GM18867 (cell line): ENCODE data around the gene MDH2.
"Not testable (repeated sequence)": the region's sequence is repeated elsewhere in the genome, so short reads cannot be mapped to it uniquely, and the experiment has no call there.

Source experiments
- ATAC-seq: cut with Tn5 transposase; IDR thresholded peaks from one replicate; pipeline ENCODE4 v1.9.1; 2021; ENCODE audit warnings: mild to moderate bottlenecking, moderate library complexity; ENCODE audit not compliant: unreplicated experiment

The MDH2 gene

DNA sequence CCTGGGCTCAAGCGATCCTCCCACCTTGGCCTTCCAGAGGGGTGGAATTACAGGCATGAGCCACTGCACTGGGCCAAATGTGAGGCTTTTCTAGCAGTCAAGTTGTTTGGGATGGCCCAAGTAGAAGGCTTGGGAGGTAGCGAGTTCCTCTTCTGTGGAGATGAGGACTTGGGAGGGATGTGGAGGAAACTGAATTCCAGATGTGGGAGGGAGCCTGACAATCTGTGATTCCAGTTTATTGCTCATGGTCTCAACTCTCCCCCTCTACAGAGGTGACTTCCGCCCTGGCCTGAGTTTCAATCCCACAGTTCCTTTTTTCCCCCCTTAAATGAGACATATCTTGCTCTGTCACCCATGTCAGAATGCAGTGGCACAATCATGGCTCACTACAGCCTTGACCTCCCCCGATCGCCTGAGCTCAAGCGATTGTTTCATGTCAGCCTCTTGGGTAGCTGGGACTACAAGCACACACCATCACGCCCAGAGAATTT, 3.5 kb upstream of the MDH2 start:
- ATAC-seq = no peak

DNA sequence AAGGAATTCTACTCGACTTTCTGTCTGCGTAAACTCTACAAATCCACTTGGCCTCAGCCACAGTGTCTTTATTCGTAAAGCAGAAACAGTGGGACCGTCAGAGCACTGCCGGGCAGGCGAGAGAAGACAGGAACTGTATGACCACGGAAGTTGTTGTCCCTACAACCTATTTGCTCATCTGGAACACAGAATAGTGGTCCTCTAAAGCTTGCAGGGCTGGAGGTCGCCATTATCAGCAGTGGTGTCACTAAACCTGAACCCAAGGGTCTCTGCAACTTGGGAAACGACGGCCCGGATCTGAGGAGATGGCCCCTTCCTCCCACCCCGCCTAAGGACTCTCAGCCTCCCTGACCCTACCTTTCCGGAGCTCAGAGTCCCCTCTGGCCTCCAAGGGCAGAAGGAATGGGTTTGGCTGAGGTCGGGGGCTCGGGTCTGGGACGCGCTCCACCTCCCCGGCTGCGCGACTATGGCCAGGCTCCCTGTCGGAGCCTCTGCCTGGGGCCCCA, 548 bp upstream of the MDH2 start:
- peak; percentile 8 for ATAC-seq

DNA sequence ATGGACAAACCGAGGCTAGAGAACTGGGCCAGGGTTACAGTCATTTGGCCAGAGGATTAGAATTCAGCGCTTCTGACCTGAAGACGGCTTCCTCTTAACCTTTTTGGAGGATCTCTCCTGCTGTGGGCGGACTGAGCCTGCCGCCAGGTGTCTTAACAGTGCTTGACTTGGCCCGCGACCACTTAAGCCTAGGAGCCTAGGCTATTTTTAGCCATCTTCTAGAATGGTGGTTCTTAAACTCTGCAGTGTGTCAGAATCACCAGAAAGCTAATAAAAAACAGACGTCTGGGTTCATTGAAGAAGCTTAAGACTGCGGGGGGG, 722 bp downstream of the MDH2 start:
- ATAC-seq = no peak

DNA sequence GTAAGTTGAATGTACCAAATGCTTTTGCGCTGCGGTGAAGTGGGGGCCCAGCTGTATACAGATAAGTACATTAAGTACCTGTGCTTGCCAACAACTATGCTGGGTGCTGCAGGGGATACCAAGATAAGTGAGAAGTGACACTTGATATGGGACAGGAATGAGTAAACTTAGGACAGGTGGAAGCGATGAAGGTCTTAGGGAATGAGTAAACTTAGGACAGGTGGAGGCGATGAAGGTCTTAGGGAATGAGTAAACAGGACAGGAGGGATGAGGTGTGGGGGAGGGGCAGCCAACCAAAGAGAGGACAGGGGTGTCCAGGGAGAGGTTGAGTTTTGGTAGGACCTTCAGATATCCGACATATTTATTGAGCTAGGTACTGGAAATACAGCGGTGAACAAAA, 1.4 kb downstream of the MDH2 start:
- ATAC-seq = no peak

GRCh38 chr7:76050545-76050944, 2.6 kb downstream of the MDH2 start:
- ATAC-seq = no peak

- ATAC-seq = no peak
Measured at GRCh38 chr7:76051840-76052239, 3.9 kb downstream of the MDH2 start.

DNA sequence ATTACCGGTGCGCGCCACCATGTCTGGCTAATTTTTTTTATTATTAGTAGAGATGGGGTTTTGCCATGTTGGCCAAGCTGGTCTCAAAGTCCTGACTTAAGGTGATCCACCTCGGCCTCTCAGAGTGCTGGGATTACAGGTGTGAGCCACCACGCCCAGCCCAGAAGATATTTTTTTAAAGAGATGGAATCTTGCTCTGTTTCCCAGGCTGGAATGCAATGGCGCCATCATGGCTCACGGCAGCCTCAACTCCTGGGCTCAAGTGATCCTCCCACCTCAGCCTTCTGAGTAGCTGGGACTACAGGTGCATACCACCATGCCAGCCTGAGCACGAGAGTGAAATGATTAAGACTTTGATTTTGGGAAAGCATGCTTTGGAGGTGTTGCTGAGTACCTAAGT, 4.8 kb downstream of the MDH2 start:
- ATAC-seq = not testable (repeated sequence)

DNA sequence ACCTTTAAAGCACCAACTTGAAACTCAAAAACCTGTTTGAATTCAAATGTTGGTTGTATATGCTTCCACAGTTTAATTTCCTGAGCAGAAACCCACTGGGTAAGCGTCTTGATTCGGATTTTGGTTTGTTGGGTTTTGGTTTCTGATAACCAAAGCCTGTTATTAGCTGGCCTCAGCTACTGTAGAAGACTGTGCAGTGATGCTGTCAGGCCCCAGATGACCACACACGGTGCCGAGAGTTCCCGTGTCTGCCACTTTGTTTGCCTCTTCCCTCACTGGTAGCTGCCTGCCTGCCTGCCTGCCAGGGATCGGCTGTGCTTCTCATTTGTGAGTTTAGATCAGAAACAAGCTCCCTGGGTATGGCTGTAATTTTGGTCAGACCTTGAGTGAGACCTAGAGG, 5.6 kb downstream of the MDH2 start:
- peak; percentile 65 for ATAC-seq

DNA sequence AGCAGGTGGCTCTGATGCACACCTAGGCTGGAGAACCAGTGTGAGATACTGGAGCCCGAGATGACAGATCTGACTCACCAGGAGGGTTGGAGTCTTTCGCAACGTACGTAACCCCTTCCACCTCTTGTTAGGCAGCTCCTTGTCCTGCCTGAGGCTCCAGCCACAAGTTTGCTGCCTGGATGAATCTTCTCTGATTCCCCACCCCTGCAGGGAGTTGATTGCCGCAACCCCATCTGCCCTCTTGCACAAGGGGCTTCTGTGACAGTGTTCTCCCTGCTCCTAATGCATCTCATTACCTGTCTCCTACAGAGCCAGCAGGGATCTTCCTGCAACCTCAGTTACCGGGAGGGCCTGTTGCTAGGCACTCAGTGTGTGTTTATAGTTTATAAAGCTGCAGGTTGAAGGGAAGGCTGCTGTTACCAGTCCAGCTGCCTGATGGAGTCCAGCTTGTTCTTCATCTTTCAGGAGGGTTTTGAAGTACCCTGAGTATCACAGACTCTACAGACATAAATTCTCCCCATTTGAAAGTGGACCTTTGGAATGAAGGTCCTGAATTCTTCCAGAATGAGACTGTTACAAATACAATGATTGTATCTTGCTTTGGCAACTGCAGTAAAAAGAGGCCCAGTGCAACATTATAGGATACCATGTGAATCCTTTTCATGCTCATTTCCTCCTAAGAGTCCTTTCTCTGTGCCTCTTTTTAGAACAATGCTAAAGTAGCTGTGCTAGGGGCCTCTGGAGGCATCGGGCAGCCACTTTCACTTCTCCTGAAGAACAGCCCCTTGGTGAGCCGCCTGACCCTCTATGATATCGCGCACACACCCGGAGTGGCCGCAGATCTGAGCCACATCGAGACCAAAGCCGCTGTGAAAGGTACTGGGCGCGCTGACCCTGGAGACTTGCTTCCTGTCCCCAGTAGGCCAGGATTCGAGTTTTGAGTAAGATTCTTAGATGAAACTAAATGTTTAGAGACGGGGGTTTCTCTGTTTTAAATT, 6.5 kb downstream of the MDH2 start:
- no peak for ATAC-seq

DNA sequence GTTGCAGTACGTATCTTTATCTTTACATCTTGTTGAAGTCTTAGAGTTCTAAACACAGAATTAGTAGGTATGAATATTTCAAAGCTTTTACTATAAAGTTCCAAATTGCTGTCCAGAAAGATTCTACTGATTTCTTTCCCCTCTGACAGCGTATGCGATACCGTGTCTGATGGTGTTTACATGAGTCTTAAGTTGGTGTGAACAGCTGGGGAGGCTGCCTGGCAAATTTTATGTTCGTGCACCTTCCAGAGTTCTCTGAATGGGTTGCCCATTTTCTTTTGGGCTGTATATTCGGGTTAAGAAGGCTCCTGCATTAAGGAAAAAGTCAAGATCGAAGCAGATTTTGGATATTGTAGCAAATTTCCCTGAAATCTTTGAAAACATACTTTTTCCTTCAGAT, 8.3 kb downstream of the MDH2 start:
- ATAC-seq = no peak

- ATAC-seq = no peak
Measured at GRCh38 chr7:76057103-76057812, 9.4 kb downstream of the MDH2 start.

DNA sequence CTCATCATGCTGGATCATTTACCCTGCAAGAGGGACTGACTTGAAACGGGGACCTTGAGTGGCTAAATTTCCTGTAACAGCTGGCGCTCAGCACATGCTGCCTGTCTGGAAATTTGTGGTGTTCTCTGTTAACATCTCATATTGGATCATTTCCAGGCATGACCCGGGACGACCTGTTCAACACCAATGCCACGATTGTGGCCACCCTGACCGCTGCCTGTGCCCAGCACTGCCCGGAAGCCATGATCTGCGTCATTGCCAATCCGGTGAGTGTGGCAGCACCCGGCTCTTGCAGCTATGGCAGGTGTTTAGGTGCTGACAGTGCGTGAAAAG, 9.9 kb downstream of the MDH2 start:
- no peak for ATAC-seq

DNA sequence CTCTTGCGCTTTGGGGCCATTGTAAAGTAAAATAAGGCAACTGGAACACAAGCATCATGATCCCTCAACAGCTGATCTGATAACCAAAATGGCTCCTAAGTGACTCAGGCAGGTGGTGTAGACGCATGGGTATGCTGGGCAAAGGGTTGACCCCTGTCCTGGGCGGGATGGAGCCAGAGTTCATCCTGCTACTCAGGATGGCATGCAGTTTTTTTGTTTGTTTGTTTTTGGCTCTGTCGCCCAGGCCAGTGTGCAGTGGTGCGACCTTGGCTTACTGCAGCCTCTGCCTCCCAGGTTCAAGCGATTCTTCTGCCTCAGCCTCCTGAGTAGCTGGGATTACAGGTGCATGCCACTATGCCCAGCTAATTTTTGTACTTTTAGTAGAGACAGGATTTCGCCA, 10.8 kb downstream of the MDH2 start:
- not testable (repeated sequence) for ATAC-seq

- no peak for ATAC-seq
Measured at GRCh38 chr7:76060842-76061241, 12.9 kb downstream of the MDH2 start.

DNA sequence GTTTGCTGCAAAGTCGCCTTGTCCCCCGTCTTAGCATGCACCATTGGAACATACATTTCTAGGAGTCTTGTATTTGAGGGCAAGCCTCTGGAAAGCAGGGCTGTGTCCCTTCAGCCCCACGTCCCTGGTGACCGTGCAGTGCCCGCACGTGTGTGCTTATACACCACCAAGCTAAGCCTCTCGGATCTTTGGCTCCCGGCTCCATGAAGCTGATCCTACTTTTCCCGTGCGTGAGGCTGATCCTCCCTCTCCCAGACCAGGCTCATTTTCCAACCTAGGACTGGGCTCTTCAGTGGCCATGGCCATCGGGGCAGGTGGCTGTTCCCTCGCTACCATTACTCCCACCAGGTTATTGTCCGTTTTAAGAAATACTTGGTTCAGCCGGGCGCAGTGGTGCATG, 14.3 kb downstream of the MDH2 start:
- ATAC-seq = no peak

- ATAC-seq = no peak
Measured at GRCh38 chr7:76063114-76063513, 15.2 kb downstream of the MDH2 start.

DNA sequence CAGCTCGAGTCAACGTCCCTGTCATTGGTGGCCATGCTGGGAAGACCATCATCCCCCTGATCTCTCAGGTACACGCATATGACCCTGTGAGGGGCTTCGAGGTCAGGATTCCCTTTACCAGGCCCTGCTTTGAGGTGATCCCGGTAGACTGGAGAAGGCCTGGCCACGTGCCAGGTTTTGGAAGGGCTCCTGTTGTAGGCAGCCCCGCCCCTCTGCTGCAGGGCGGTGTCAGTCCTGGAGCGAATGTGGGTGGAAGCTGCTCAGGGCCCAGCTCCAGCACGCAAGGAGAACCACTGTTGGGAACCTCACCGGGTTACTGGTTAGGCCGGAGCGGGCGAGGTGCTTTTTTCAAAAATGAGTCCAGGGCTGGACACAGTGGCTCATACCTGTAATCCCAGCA, 15.6 kb downstream of the MDH2 start:
- ATAC-seq = no peak

DNA sequence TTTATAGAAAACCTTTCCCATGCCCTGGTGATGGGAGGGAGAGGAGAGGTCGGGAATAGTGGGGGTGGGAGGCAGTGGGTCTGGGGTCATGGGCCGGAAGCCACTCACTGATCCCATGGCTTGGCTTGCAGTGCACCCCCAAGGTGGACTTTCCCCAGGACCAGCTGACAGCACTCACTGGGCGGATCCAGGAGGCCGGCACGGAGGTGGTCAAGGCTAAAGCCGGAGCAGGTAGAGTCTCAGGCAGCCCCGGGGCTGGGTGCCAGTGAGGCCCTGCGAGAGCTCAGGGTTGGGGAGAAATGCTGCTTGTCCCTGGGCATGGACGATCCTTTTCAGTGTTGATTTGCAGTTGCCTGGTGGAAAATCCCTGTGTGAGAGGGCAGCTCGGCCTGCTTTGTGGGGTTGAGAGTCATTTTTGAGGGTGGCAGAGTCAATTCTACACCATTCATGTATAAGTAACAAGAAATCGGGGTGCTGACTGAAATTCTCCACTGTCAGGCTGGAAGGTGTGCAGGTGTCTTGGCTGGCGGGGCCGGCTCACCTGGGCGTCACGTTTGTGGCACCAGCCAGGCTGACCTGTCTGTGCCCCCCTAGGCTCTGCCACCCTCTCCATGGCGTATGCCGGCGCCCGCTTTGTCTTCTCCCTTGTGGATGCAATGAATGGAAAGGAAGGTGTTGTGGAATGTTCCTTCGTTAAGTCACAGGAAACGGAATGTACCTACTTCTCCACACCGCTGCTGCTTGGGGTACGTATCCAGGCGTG, 16.5 kb downstream of the MDH2 start:
- ATAC-seq = no peak

GRCh38 chr7:76065016-76065612, 17.2 kb downstream of the MDH2 start:
- peak; percentile 76 for ATAC-seq

GRCh38 chr7:76066716-76067503, 19.0 kb downstream of the MDH2 start:
- ATAC-seq = no peak
